Kidney (tissue), 14 donors: ENCODE data around the gene IL1RAP. TPM values are rescaled to one million over a fixed set of nuclear protein-coding genes. Genes with fewer than 3 reads are reported as not detected.

Experiments used
- DNase-seq, 5 donors: peaks; one replicate each; pipeline ENCODE4 v3.0.0-alpha.2; 2013 to 2020
- FAIRE-seq: peaks from 2 replicates; lab custom pipeline; 2012; peaks lifted over from hg19 to GRCh38; lab: Jason Lieb, UNC
- H3K27ac ChIP-seq, 2 donors: one replicate each; pipeline ENCODE4 v1.7.0; 2013; ENCODE audit warnings: low read depth in 2 of 2, low read length in 2 of 2, inconsistent platforms in 1 of 2
- H3K27me3 ChIP-seq: one replicate; pipeline ENCODE4 v1.7.1; 2013; ENCODE audit warnings: low read length, inconsistent platforms; ENCODE audit not compliant: control insufficient read depth, insufficient read depth
- H3K36me3 ChIP-seq, 3 donors: one replicate each; pipeline versions ENCODE4 v1.7.0 to v1.7.1; 2013; ENCODE audit warnings: low read length in 3 of 3, control low read depth in 1 of 3, inconsistent platforms in 1 of 3; ENCODE audit not compliant: insufficient read depth in 3 of 3, control insufficient read depth in 2 of 3
- H3K4me1 ChIP-seq, 3 donors: one replicate each; pipeline versions ENCODE4 v1.7.0 to v1.7.1; 2013; ENCODE audit warnings: low read length in 3 of 3, inconsistent platforms in 1 of 3, low read depth in 1 of 3; ENCODE audit not compliant: control insufficient read depth in 2 of 3, insufficient read depth in 2 of 3
- H3K4me3 ChIP-seq, 3 donors: one replicate each; pipeline versions ENCODE4 v1.7.0 to v1.8.1; 2013; ENCODE audit warnings: low read length in 3 of 3, control low read depth in 1 of 3, inconsistent platforms in 1 of 3
- H3K9ac ChIP-seq, 3 donors: one replicate each; pipeline versions ENCODE4 v1.7.0 to v1.7.1; 2013; ENCODE audit warnings: low read length in 3 of 3, control low read depth in 1 of 3, inconsistent platforms in 1 of 3
- H3K9me3 ChIP-seq, 3 donors: one replicate each; pipeline versions ENCODE4 v1.7.0 to v1.7.1; 2013; ENCODE audit warnings: low read length in 3 of 3, control low read depth in 1 of 3, inconsistent platforms in 1 of 3; ENCODE audit not compliant: control insufficient read depth in 2 of 3, insufficient read depth in 1 of 3
- CTCF ChIP-seq: IDR thresholded peaks from 3 replicates; pipeline ENCODE4 v1.5.1; 2012; ENCODE audit warnings: mild to moderate bottlenecking, moderate library complexity, borderline replicate concordance; ENCODE audit not compliant: insufficient read depth; ENCODE audit errors: extremely low read depth
- intact Hi-C: fragments of 100-400 bp; cut with DNase I; formaldehyde crosslinking; loops from one replicate; pipeline ENCODE4 v1.11.1; 2022
- polyA plus RNA-seq: library from polyadenylated mRNA; stranded (reverse); fragments of 350-450 nt; fragmentation: Illumina TruSeq; extraction: RNeasy Lipid Tissue Mini Kit (QIAGEN cat#74804); gene quantifications from one replicate; pipeline ENCODE4 v1.2.3, GENCODE V29; 2014; ENCODE audit warnings: low read depth, low replicate concordance; ENCODE audit not compliant: insufficient read depth
- total RNA-seq: library from RNA; stranded (reverse); fragmentation: NEBNext Ultra II Directional; extraction: Animal tissue kit (Norgen Biotek cat#: 25700); gene quantifications from one replicate; pipeline ENCODE4 v1.2.1, GENCODE V29; 2021
- donor health status: control.
- donor health status: control.
- donor health status: control.
- donor health status: control.
- donor health status: control.
- donor health status: DM: yes; HTN: yes; CAD: no.
- donor health status: Normal renal cell carcinoma (clear cell type).

IL1RAP gene
- total and polyA plus RNA-seq, 2 donors from 2014 or later = 1.7 to 10.0 TPM

DNA sequence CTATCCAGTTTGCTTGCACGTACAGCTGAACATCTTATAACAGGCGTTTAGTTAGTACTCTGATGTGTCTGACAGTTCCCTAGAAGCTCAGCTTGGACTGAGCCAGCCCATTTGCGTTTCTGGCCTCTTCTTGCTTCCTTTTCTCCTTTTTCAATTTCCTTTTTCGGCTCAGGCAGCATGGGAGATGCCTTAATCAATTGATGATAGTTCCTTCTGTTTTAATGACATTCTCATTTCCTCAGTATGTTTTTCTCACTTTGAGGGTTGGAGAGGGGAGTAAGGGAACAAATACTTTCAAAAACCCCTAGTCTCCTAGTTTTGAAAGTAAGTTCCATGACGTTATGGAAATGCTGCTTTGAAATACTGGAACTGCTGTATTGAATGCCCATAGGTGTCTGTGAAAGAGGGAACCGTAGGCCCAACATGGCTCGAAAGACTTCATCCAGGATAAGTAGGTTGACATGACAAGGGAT is 18.9 kb downstream of the IL1RAP start:
- Histone ChIP-seq H3K4me3 (no peak overlapping the region), H3K27ac (no peak overlapping the region), H3K4me1 (peaks cover 0 to 4% (median 0%) of the 10 kb centered on the region in 3 donors), H3K36me3 (no peaks in the 10 kb centered on the region), H3K27me3 (no peaks in the 10 kb centered on the region), H3K9me3 (no peaks in the 10 kb centered on the region), H3K9ac (no peak overlapping the region)
- DNase-seq (no peak), FAIRE-seq (no peak)
- intact Hi-C loops = no loop called here
- TF ChIP-seq CTCF = no peak

- TF ChIP-seq CTCF = no peak
- FAIRE-seq = no peak
- DNase-seq = peak in 3 of 5 donors; percentile 21 to 80 (median 33)
- Histone ChIP-seq H3K9ac (no peak overlapping the region), H3K4me1 (peaks cover 0 to 4% (median 0%) of the 10 kb centered on the region in 3 donors), H3K4me3 (no peak overlapping the region), H3K27ac (no peak overlapping the region), H3K9me3 (no peaks in the 10 kb centered on the region), H3K36me3 (no peaks in the 10 kb centered on the region), H3K27me3 (no peaks in the 10 kb centered on the region)
- intact Hi-C loops = no loop called here
Measured at GRCh38 chr3:190533511-190534281, 19.8 kb downstream of the IL1RAP start.

DNA sequence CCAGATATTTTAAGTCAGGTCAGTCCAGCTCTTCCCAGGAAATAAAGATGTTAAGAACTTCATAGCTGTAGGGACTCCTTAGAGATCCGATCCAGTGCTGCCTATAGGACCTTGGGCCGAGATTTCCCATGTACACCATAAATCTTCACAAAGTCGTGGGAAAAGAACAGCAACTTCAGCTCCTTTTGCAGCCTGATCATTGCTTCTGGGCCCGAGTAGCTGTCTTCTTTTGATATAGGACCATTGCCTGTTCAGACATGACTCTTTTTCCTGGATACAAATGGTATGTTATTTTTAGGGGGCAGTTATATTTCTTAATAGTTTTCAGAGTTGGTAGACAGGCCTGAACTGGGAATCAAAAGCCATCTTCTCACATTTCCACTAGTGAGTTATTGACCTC is 20.5 kb downstream of the IL1RAP start:
- no peaks in the 10 kb centered on the region for H3K36me3 ChIP-seq
- H3K4me1 ChIP-seq = peaks cover 0 to 4% (median 0%) of the 10 kb centered on the region in 3 donors
- H3K27me3 ChIP-seq = no peaks in the 10 kb centered on the region
- intact Hi-C loops = no loop called here
- peak in 1 of 5 donors; percentile 26 for DNase-seq
- no peak overlapping the region for H3K4me3 ChIP-seq
- TF ChIP-seq CTCF = no peak
- no peak overlapping the region for H3K9ac ChIP-seq
- H3K27ac ChIP-seq = no peak overlapping the region
- no peaks in the 10 kb centered on the region for H3K9me3 ChIP-seq
- no peak for FAIRE-seq
